HL-60 (cell line): Measurements from ENCODE around the gene SUPT3H.
A peak's percentile ranks its signal among the peaks of the same experiment; 100 is the strongest.

Source experiments
- CTCF ChIP-seq: IDR thresholded peaks from one replicate; pipeline ENCODE4 v1.5.1; 2011; ENCODE audit warnings: low read length, control low read depth, inconsistent platforms; ENCODE audit not compliant: insufficient read depth
- POLR2AphosphoS5 ChIP-seq: IDR thresholded peaks from 2 replicates; pipeline ENCODE4 v1.6.1; 2012; ENCODE audit warnings: low read depth
- SPI1 ChIP-seq: IDR thresholded peaks from 2 replicates; pipeline ENCODE4 v1.6.1; 2012; ENCODE audit warnings: low read depth, mild to moderate bottlenecking, borderline replicate concordance
- TF ChIP-seq, protein P1 (sequence below): IDR thresholded peaks from 2 replicates; pipeline ENCODE4 v1.6.1; 2012; ENCODE audit warnings: low read depth; ENCODE audit not compliant: insufficient replicate concordance

DNA sequence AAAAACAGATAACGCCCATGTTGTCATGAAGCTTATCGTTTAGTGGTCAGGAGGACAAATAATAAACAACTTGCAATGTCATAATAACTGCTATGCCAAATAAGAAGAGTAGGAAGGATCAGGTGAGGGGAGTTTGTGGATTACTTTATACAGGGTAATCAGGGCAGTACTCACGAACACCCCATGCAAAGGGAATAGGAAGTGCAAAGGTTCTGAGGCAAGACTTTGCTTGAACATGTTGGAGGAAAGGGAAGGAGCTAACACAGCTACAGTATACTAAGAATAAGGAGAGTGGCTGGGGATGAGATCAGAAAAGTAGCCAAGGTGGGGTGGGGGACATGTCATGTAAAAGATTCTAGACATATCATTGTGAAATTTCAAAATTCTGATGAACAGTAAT lies 341.6 kb downstream of the SUPT3H start:
- TF ChIP-seq CTCF: no peak
- TF ChIP-seq, protein P1, sequence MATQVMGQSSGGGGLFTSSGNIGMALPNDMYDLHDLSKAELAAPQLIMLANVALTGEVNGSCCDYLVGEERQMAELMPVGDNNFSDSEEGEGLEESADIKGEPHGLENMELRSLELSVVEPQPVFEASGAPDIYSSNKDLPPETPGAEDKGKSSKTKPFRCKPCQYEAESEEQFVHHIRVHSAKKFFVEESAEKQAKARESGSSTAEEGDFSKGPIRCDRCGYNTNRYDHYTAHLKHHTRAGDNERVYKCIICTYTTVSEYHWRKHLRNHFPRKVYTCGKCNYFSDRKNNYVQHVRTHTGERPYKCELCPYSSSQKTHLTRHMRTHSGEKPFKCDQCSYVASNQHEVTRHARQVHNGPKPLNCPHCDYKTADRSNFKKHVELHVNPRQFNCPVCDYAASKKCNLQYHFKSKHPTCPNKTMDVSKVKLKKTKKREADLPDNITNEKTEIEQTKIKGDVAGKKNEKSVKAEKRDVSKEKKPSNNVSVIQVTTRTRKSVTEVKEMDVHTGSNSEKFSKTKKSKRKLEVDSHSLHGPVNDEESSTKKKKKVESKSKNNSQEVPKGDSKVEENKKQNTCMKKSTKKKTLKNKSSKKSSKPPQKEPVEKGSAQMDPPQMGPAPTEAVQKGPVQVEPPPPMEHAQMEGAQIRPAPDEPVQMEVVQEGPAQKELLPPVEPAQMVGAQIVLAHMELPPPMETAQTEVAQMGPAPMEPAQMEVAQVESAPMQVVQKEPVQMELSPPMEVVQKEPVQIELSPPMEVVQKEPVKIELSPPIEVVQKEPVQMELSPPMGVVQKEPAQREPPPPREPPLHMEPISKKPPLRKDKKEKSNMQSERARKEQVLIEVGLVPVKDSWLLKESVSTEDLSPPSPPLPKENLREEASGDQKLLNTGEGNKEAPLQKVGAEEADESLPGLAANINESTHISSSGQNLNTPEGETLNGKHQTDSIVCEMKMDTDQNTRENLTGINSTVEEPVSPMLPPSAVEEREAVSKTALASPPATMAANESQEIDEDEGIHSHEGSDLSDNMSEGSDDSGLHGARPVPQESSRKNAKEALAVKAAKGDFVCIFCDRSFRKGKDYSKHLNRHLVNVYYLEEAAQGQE: no peak
- no peak for TF ChIP-seq POLR2AphosphoS5
- TF ChIP-seq SPI1: peak; percentile 53; the same call in 1 of the 2 replicates
